ENCODE measurements around the gene METTL16. TPM values are rescaled to one million over a fixed set of nuclear protein-coding genes. Genes with fewer than 3 reads are reported as not detected.

METTL16 gene
- polyA plus RNA-seq, 1 of the 3 experiments (the other 2 are of a cell fraction), result 8.1 TPM

GRCh38 chr17:2420176-2420575 is 91.5 kb downstream of the METTL16 start (continued):
- TF ChIP-seq ZBTB33 (IDR thresholded peaks at IDR 0.05; ENCODE audit: borderline replicate concordance, low read depth) (no peak), SMC3 (IDR thresholded peaks at IDR 0.05; ENCODE audit: low read depth, low read length) (no peak), PBX3 (IDR thresholded peaks at IDR 0.05) (no peak), NFIC (IDR thresholded peaks at IDR 0.05; ENCODE audit: borderline replicate concordance) (no peak)

GRCh38 chr17:2419486-2419885 is 92.2 kb downstream of the METTL16 start:
- Histone ChIP-seq H3K4me3 (ENCODE audit: low read depth in 2 of 2, low read length in 1 of 2) (no peak overlapping the region), H2AFZ (ENCODE audit: low read depth) (no peak overlapping the region), H3K79me2 (ENCODE audit: insufficient read depth) (no peaks in the 10 kb centered on the region), H4K20me1 (ENCODE audit: insufficient read depth) (no peaks in the 10 kb centered on the region), H3K9ac (no peak overlapping the region), H3K27me3 (ENCODE audit: insufficient read depth) (no peaks in the 10 kb centered on the region), H3K4me2 (no peak overlapping the region), H3F3A (replicated peaks; ENCODE audit: insufficient read depth) (peaks cover 5% of the 10 kb centered on the region), H3K36me3 (replicated peaks in 1 of 2; ENCODE audit: control insufficient read depth in 1 of 2, insufficient read depth in 2 of 2, low read length in 1 of 2) (peaks cover 7 to 12% of the 10 kb centered on the region in 2 experiments), H3K4me1 (ENCODE audit: control insufficient read depth in 1 of 2, insufficient read depth in 2 of 2, low read depth in 1 of 2, low read length in 1 of 2) (no peaks in the 10 kb centered on the region; a peak in 1 of 4 replicates), H3K9me3 (no peaks in the 10 kb centered on the region), H3K9me2 (no peaks in the 10 kb centered on the region), H3K27ac (ENCODE audit: low read depth in 2 of 2, low read length in 1 of 2) (no peak overlapping the region)
- WGBS (ENCODE audit: low lambda C conversion rate), result 97% methylated on average over 6 of the region's 6 CpGs
- ChIA-PET POLR2A (no interaction called here), CTCF (interaction anchor here (27.8 kb wide), 1 partner anchor 44 kb away, joined by 654 read pairs; no protein-coding TSS in a partner anchor)
- DNase-seq, result no peak
- TF ChIP-seq SMC3 (IDR thresholded peaks at IDR 0.05; ENCODE audit: low read depth, low read length) (no peak), MAX (IDR thresholded peaks at IDR 0.05; ENCODE audit: low read depth) (no peak), MXI1 (IDR thresholded peaks at IDR 0.05; ENCODE audit: low read depth, low read length) (no peak), FOSL2 (IDR thresholded peaks at IDR 0.05; ENCODE audit: borderline replicate concordance, low read depth) (no peak), EZH2phosphoT487 (IDR thresholded peaks at IDR 0.05; ENCODE audit: borderline replicate concordance, low read depth) (no peak), GATA2 (CRISPR knock-in tag; IDR thresholded peaks at IDR 0.05) (no peak), ZBTB33 (IDR thresholded peaks at IDR 0.05; ENCODE audit: borderline replicate concordance, low read depth) (no peak), RFX5 (IDR thresholded peaks at IDR 0.05; ENCODE audit: low read length) (no peak), RAD21 (IDR thresholded peaks at IDR 0.05; ENCODE audit: low read length) (no peak), MEF2A (IDR thresholded peaks at IDR 0.05; ENCODE audit: borderline replicate concordance, low read depth) (no peak), FOXM1 (IDR thresholded peaks at IDR 0.05; ENCODE audit: low read depth) (no peak), POLR2AphosphoS5 (IDR thresholded peaks at IDR 0.05; ENCODE audit: low read depth, low read length) (no peak), EP300 (IDR thresholded peaks at IDR 0.05; ENCODE audit: borderline replicate concordance in 1 of 2, low read depth in 1 of 2, low read length in 1 of 2) (no peak), TEAD4 (IDR thresholded peaks at IDR 0.05; ENCODE audit: borderline replicate concordance, insufficient read depth) (no peak), NRF1 (IDR thresholded peaks at IDR 0.05; ENCODE audit: low read depth, low read length) (no peak), CHD2 (IDR thresholded peaks at IDR 0.05; ENCODE audit: low read length, partially characterized antibody) (no peak)

Measured in SK-N-SH (cell line).